ENCODE data around the gene LRRC9.

Gene LRRC9

GRCh38 chr14:59919570-59920377 lies at the start of gene LRRC9:
LRRC9 (plus strand) TSS chr14:59920144.
- no peak for DNase-seq (ENCODE audit: low spot score)
- TF ChIP-seq CTCF (IDR thresholded peaks at IDR 0.05; ENCODE audit: extremely low read depth, missing control alignments): no peak

- DNase-seq (ENCODE audit: low spot score): peak; percentile 54
- no peak for TF ChIP-seq CTCF (IDR thresholded peaks at IDR 0.05; ENCODE audit: extremely low read depth, missing control alignments)
These were observed 49.4 kb upstream of the LRRC9 start, which contains the start of gene RTN1 for GRCh38 chr14:59870277-59871165. RTN1 (minus strand) TSS chr14:59870776; CDS start chr14:59870630, 146 bp downstream.

GRCh38 chr14:59871166-59871495 lies 48.8 kb upstream of the LRRC9 start:
- no peak for DNase-seq (ENCODE audit: low spot score)

GRCh38 chr14:59882957-59883356 lies 37.0 kb upstream of the LRRC9 start:
- DNase-seq (ENCODE audit: low spot score): no peak
- no peak for TF ChIP-seq CTCF (IDR thresholded peaks at IDR 0.05; ENCODE audit: extremely low read depth, missing control alignments)

More at GRCh38 chr14:59871166-59871495, 48.8 kb upstream of the LRRC9 start:
- TF ChIP-seq CTCF (IDR thresholded peaks at IDR 0.05; ENCODE audit: extremely low read depth, missing control alignments): no peak

- no peak for DNase-seq (ENCODE audit: low spot score)
- TF ChIP-seq CTCF (IDR thresholded peaks at IDR 0.05; ENCODE audit: extremely low read depth, missing control alignments): no peak
These were observed 29.3 kb upstream of the LRRC9 start for GRCh38 chr14:59890676-59891075.

- no peak for TF ChIP-seq CTCF (IDR thresholded peaks at IDR 0.05; ENCODE audit: extremely low read depth, missing control alignments)
These were observed 24.2 kb upstream of the LRRC9 start for GRCh38 chr14:59895721-59896120.

More at GRCh38 chr14:59895721-59896120, 24.2 kb upstream of the LRRC9 start:
- DNase-seq (ENCODE audit: low spot score): no peak
